IPS-NIHi11 (cell line): ENCODE data around the gene DENND4C.
"Not testable (repeated sequence)": the region's sequence is repeated elsewhere in the genome, so short reads cannot be mapped to it uniquely, and the experiment has no call there.

ENCODE experiments used
- DNase-seq: peaks from one replicate; pipeline ENCODE4 v3.0.0; 2012; ENCODE audit warnings: mixed read lengths, low spot score

The DENND4C gene

DNA sequence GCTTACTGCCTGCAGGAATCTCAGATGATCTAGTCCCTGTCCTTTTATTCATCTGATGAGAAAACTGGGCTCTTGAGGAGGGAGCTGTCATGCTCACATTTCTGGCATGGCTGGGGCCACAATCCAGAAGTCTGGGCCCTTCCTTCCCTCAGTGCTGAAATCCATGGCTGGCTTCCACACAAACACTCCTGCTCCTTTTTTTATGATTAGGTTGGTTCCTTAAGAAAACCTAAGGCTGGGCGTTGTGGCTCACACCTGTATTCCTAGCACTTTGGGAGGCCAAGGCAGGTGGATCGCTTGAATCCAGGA lies 179.7 kb downstream of the DENND4C start:
- DNase-seq: no peak

DNA sequence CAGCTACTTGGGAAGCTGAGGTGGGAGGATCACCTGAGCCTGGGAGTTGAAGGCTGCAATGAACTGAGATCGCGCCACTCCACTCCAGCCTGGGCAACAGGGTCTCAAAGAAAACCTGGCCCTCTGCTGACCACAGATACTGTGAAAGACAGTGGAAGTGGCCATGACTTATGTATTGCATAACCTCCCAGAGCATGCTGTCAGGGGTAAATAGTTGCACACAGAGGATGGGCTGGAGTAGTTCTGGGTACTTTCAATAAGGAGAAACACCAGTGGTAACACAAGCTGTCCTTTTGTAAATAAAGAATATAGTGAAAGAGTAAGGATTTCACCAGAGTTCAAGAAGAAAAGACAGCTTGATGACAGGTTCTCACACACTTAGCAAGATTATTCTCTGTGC lies 180.1 kb downstream of the DENND4C start:
- no peak for DNase-seq

DNA sequence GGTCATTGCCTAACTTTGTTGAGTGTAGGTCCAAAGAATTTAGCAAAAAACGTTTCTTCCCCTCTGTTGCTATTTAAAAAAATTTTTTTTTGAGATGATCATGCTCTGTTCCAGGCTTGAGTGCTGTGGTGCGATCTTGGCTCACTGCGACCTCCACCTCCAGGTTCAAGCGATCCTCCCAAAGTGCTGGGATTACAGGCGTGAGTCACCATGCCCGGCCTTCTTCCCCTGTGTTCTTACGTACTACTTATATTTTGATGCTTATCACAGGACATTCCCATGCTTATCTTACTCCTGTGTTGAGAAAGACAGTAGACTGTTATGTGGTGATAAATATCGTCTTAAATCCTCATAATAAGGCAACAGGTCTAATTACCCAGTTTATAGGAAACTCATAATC lies 180.8 kb downstream of the DENND4C start:
- DNase-seq: no peak

DNA sequence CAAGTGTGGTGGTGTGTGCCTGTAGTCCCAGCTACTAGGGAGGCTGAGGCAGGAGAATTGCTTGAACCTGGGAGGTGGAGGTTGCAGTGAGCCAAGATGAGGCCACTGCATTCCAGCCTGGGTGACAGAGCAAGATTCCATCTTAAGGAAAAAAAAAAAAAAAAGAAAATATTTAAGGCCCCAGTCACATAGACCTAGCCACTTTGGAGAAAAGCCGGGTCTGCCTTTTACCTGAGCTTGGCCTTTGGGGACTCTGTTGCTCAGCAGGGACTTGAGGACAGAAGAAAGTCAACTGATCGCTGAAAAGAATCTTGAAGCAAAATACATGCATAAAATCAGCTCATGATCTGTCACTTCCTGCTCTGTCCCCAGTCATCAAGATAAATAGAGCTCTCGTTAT lies 183.0 kb downstream of the DENND4C start:
- DNase-seq: not testable (repeated sequence)

DNA sequence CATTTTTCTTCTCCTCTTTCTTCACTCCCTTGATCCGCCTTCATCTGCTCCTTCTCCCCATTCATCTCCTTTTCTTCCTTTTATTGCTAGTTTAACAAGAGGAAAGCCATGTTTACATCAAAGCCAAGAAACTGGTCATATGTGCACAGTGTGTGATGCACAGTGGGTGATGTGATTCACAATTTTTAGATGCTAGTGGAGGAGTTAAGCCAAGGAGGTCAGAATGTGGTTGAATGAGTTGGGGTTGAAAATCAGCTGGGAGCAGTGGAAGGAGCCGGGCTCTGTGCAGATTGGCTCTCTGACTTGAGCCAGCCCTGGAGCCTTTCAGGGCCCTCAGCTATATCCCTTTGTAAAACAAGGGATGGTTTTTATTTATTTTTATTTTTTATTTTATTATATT lies 185.7 kb downstream of the DENND4C start:
- DNase-seq: no peak

DNA sequence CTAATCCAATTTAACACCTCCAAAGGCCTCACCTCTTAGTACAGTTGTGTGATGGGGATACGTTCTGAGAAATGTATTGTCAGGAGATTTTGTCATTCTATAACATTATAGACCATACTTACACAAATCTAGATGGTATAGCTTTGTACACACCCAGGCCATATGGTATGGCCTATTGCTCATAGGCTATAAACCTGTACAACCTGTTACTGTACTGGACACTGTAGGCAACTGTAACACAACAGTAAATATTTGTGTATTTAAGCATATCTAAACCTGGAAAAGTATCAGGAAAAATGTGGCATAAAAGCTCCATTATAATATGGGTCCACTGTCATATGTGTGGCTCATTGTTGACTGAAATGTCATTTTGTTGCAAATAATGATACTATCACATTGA lies 190.4 kb downstream of the DENND4C start:
- DNase-seq: no peak
